ENCODE measurements around the gene LAT. TPM values are rescaled to one million over a fixed set of nuclear protein-coding genes. Genes with fewer than 3 reads are reported as not detected.

The LAT gene
- 0.14 and 1.8 TPM in 2 replicates for total RNA-seq

DNA sequence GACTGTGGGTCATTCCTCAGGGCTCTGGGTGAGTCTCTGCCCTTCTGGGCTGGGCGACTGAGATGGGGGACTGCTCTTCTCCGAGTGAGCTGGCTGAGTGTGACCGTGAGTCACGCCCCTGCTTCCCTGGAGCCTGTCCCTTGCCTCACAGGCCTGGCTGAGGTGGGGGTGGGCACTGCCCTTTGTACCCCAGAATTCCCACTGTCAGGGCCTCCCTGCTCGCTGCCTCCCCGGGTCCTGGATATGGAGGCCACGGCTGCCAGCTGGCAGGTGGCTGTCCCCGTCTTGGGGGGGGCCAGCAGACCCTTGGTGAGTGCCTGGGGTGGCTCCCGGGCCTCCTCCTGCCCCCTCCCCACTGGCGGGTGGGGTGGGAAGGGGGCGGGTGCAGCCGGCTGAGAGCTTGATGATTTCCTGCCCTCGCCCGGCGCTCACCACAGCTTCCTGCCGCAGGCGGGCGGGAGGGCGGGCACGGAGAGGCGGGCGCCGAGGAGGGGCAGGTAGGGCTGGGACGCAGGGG lies at the start of gene LAT:
LAT (plus strand) TSS at position 434 of the 517 bp plus-strand sequence. CDS start 366 bp downstream, outside the sequence.

DNA sequence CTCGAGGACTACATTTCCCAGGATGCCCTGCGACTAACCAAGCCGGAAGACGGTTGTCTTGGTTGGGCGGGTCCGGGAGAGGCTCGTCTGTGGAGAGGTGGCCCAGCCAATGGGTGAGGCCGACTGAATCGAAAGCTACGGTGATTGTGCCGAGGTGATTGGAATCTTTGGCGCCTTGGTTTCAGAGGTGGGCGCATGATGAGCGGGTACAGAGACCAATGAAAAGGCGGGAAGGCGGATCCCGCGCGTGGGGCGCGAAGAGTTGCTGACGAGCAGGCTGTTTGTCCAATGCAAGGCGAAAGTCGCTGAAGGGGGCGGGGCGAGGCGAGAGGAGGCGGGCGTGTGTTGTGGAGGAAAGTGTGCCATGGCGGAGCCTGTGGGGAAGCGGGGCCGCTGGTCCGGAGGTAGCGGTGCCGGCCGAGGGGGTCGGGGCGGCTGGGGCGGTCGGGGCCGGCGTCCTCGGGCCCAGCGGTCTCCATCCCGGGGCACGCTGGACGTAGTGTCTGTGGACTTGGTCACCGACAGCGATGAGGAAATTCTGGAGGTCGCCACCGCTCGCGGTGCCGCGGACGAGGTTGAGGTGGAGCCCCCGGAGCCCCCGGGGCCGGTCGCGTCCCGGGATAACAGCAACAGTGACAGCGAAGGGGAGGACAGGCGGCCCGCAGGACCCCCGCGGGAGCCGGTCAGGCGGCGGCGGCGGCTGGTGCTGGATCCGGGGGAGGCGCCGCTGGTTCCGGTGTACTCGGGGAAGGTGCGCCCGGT lies 34.0 kb upstream of the LAT start, which contains the start of gene NFATC2IP:
NFATC2IP (plus strand) TSS at position 290 of the 762 bp plus-strand sequence; CDS start at position 365, 75 bp downstream.

GRCh38 chr16:28974437-28975157 lies 10.3 kb upstream of the LAT start, which contains the start of gene SPNS1:
Gene SPNS1 (plus strand): TSS chr16:28974778. CDS start chr16:28975152, 374 bp downstream.

Other genes with a start within 250 kb of the LAT start
- gene NPIPB9, start 233.3 kb upstream of the LAT start, total RNA-seq, result 0.71 and 1.4 TPM in 2 replicates
- 26.6 and 27.4 TPM in 2 replicates for gene ATXN2L, start 162.1 kb upstream of the LAT start, total RNA-seq
- 108 and 110 TPM in 2 replicates for gene TUFM, start 138.7 kb upstream of the LAT start, total RNA-seq
- 7.3 and 10.6 TPM in 2 replicates for gene SH2B1, start 121.2 kb upstream of the LAT start, total RNA-seq
- gene ATP2A1, start 106.6 kb upstream of the LAT start, total RNA-seq, result 0.28 and 0.46 TPM in 2 replicates
- 24.7 and 28.2 TPM in 2 replicates for gene RABEP2, start 59.8 kb upstream of the LAT start, total RNA-seq
- gene CD19, start 53.1 kb upstream of the LAT start, total RNA-seq, result not detected in 2 replicates
- 12.7 and 12.8 TPM in 2 replicates for gene NFATC2IP, start 34.1 kb upstream of the LAT start, total RNA-seq
- 26.3 and 39.0 TPM in 2 replicates for gene SPNS1, start 10.3 kb upstream of the LAT start, total RNA-seq

All from smooth muscle cell of bladder (primary cell).